ENCODE measurements around the gene CRYZL1.

- no peak for TF ChIP-seq CTCF (IDR thresholded peaks at IDR 0.05)
- no peak for TF ChIP-seq POLR2AphosphoS5 (IDR thresholded peaks at IDR 0.05; ENCODE audit: low read depth, low read length)
- TF ChIP-seq SIN3A (IDR thresholded peaks at IDR 0.05; ENCODE audit: borderline replicate concordance, insufficient read depth, low read depth, low read length), result no peak
- no peak for TF ChIP-seq TCF7L2 (IDR thresholded peaks at IDR 0.05; ENCODE audit: low read depth, low read length)
- no peak for TF ChIP-seq REST (IDR thresholded peaks at IDR 0.05; ENCODE audit: insufficient read depth in 1 of 2, low read depth in 2 of 2, low read length in 1 of 2)
Observed at GRCh38 chr21:33655588-33656221, 14.2 kb upstream of the CRYZL1 start.
